H1 (cell line): ENCODE measurements around the gene SMC6. TPM values are rescaled to one million over a fixed set of nuclear protein-coding genes. Genes with fewer than 3 reads are reported as not detected.

ENCODE experiments used
- CTCF ChIA-PET: fragments of 300-600 bp; sonication (Branson Sonifier 250); formaldehyde crosslinking; loops from one replicate; lab custom pipeline; 2021; ENCODE audit not compliant: partially characterized antibody; lab: Charles Lee
- POLR2A ChIA-PET: fragments of 300-600 bp; sonication (Branson Sonifier 250); formaldehyde crosslinking; loops from one replicate; lab custom pipeline; 2021; ENCODE audit warnings: inconsistent platforms; ENCODE audit not compliant: partially characterized antibody; lab: Charles Lee
- DNase-seq, 2 experiments: peaks; one replicate each; pipeline versions ENCODE4 v3.0.0 to v3.0.0-alpha.2; 2010 to 2022; ENCODE audit warnings: low spot score in 2 of 2, low read depth in 1 of 2, mixed read lengths in 1 of 2
- FAIRE-seq: peaks from 2 replicates; lab custom pipeline; 2011; peaks lifted over from hg19 to GRCh38; lab: Jason Lieb, UNC
- H2AFZ ChIP-seq: 2 replicates; pipeline ENCODE4 v1.8.1; 2012; ENCODE audit warnings: low read length, inconsistent platforms
- H2AK5ac ChIP-seq: 2 replicates; pipeline ENCODE4 v1.6.1; 2013; ENCODE audit warnings: low read depth, low read length
- H2BK120ac ChIP-seq: replicated peaks from 2 replicates; pipeline ENCODE3; 2013; ENCODE audit warnings: low read depth, low read length, inconsistent platforms
- H2BK12ac ChIP-seq: 2 replicates; pipeline ENCODE4 v1.6.1; 2013; ENCODE audit warnings: low read depth, low read length
- H2BK15ac ChIP-seq: 2 replicates; pipeline ENCODE4 v1.6.1; 2013; ENCODE audit warnings: low read length
- H2BK20ac ChIP-seq: 2 replicates; pipeline ENCODE4 v1.6.1; 2013; ENCODE audit warnings: low read length
- H2BK5ac ChIP-seq: 2 replicates; pipeline ENCODE4 v1.6.1; 2013; ENCODE audit warnings: low read depth, low read length
- H3K14ac ChIP-seq: 2 replicates; pipeline ENCODE4 v1.6.1; 2013; ENCODE audit warnings: inconsistent platforms; ENCODE audit not compliant: insufficient read length
- H3K18ac ChIP-seq: 2 replicates; pipeline ENCODE4 v1.6.1; 2013; ENCODE audit warnings: low read length; ENCODE audit errors: extremely low read depth
- H3K23ac ChIP-seq: 2 replicates; pipeline ENCODE4 v1.6.1; 2013; ENCODE audit warnings: inconsistent platforms; ENCODE audit not compliant: insufficient read length
- H3K23me2 ChIP-seq: 2 replicates; pipeline ENCODE4 v1.6.1; 2013; ENCODE audit warnings: low read depth, low read length
- H3K27ac ChIP-seq: 2 replicates; pipeline ENCODE4 v1.6.1; 2011; ENCODE audit warnings: low read depth, low read length, inconsistent platforms
- H3K27me3 ChIP-seq, 4 experiments: replicated peaks in 1 of 4; 1 replicate in 1 of 4; 2 replicates in 3 of 4; pipeline versions ENCODE4 v1.6.1 to v1.8.1; 2011 to 2013; ENCODE audit warnings: low read length in 3 of 4, mild to moderate bottlenecking in 3 of 4, inconsistent platforms in 2 of 4, mixed read lengths in 2 of 4, moderate library complexity in 1 of 4; ENCODE audit not compliant: control insufficient read depth in 3 of 4, insufficient read depth in 3 of 4; ENCODE audit errors: extremely low read depth in 1 of 4
- H3K36me3 ChIP-seq, 4 experiments: 2 replicates each; pipeline versions ENCODE4 v1.6.1 to v1.8.1; 2011 to 2013; ENCODE audit warnings: mild to moderate bottlenecking in 4 of 4, low read length in 3 of 4, moderate library complexity in 2 of 4, control low read depth in 1 of 4, inconsistent platforms in 1 of 4; ENCODE audit not compliant: insufficient read depth in 4 of 4, control insufficient read depth in 2 of 4
- H3K4ac ChIP-seq: replicated peaks from 2 replicates; pipeline ENCODE3; 2013; ENCODE audit warnings: low read length, low read depth, mixed read lengths, inconsistent platforms; ENCODE audit not compliant: insufficient read length
- H3K4me1 ChIP-seq, 4 experiments: replicated peaks in 1 of 4; 1 replicate in 1 of 4; 2 replicates in 3 of 4; pipeline versions ENCODE4 v1.6.1 to v1.8.1; 2011 to 2013; ENCODE audit warnings: low read length in 3 of 4, inconsistent platforms in 2 of 4, mixed read lengths in 1 of 4; ENCODE audit not compliant: insufficient read depth in 4 of 4, control insufficient read depth in 3 of 4
- H3K4me2 ChIP-seq, 2 experiments: 2 replicates each; pipeline versions ENCODE4 v1.6.1 to v1.8.1; 2011 to 2013; ENCODE audit warnings: low read depth in 2 of 2, low read length in 2 of 2, control low read depth in 1 of 2, inconsistent platforms in 1 of 2, mild to moderate bottlenecking in 1 of 2; ENCODE audit not compliant: insufficient read depth in 1 of 2
- H3K4me3 ChIP-seq, 4 experiments: fragments of 200-600, 300-600 bp in 1 of 4; sonication (generic), shearing (Covaris generic), sonication (Bioruptor Twin) in 1 of 4; 2 replicates each; pipeline versions ENCODE4 v1.5.1 to v1.8.1; 2011 to 2016; ENCODE audit warnings: low read length in 4 of 4, low read depth in 3 of 4, control low read depth in 2 of 4, inconsistent platforms in 2 of 4, mild to moderate bottlenecking in 2 of 4, mixed read lengths in 1 of 4, moderate library complexity in 1 of 4; ENCODE audit not compliant: insufficient read depth in 2 of 4; ENCODE audit errors: extremely low read depth in 1 of 4
- H3K56ac ChIP-seq: replicated peaks from 2 replicates; pipeline ENCODE3; 2013; ENCODE audit warnings: low read depth, mild to moderate bottlenecking, mixed read lengths, low read length, inconsistent platforms; ENCODE audit not compliant: insufficient read length
- H3K79me1 ChIP-seq: 2 replicates; pipeline ENCODE4 v1.6.1; 2013; ENCODE audit warnings: low read depth, low read length, control low read depth
- H3K79me2 ChIP-seq, 2 experiments: 2 replicates each; pipeline versions ENCODE4 v1.6.1 to v1.8.1; 2012 to 2013; ENCODE audit warnings: low read length in 2 of 2, mild to moderate bottlenecking in 2 of 2, inconsistent platforms in 1 of 2; ENCODE audit not compliant: insufficient read depth in 2 of 2, control insufficient read depth in 1 of 2
- H3K9ac ChIP-seq, 4 experiments: replicated peaks in 1 of 4; 1 replicate in 1 of 4; 2 replicates in 3 of 4; pipeline versions ENCODE4 v1.6.1 to v1.8.1; 2011 to 2013; ENCODE audit warnings: low read depth in 3 of 4, low read length in 3 of 4, control low read depth in 2 of 4, mild to moderate bottlenecking in 2 of 4, moderate library complexity in 2 of 4, inconsistent platforms in 1 of 4; ENCODE audit errors: extremely low read depth in 1 of 4
- H3K9me3 ChIP-seq, 2 experiments: 2 replicates each; pipeline versions ENCODE4 v1.6.1 to v1.8.1; 2012 to 2013; ENCODE audit warnings: mild to moderate bottlenecking in 2 of 2, moderate library complexity in 2 of 2, control low read depth in 1 of 2, inconsistent platforms in 1 of 2, low read depth in 1 of 2, low read length in 1 of 2, mixed read lengths in 1 of 2; ENCODE audit not compliant: insufficient read depth in 2 of 2
- H4K20me1 ChIP-seq, 2 experiments: replicated peaks in 1 of 2; 2 replicates each; pipeline versions ENCODE3 to v1.8.1; 2011 to 2013; ENCODE audit warnings: inconsistent platforms in 2 of 2, low read length in 2 of 2, mild to moderate bottlenecking in 1 of 2; ENCODE audit not compliant: insufficient read depth in 2 of 2, control insufficient read depth in 1 of 2
- H4K5ac ChIP-seq: 2 replicates; pipeline ENCODE4 v1.6.1; 2013; ENCODE audit warnings: low read length, low read depth, mixed read lengths, inconsistent platforms; ENCODE audit not compliant: insufficient read length
- H4K8ac ChIP-seq: 2 replicates; pipeline ENCODE4 v1.8.0; 2013; ENCODE audit warnings: mild to moderate bottlenecking, moderate library complexity, low read length, inconsistent platforms; ENCODE audit not compliant: insufficient read depth; ENCODE audit errors: extremely low read depth
- H4K91ac ChIP-seq: replicated peaks from 2 replicates; pipeline ENCODE3; 2013; ENCODE audit warnings: low read length, mixed read lengths, inconsistent platforms; ENCODE audit not compliant: insufficient read length
- EGR1 ChIP-seq: IDR thresholded peaks from 2 replicates; pipeline ENCODE4 v1.6.1; 2011; ENCODE audit warnings: low read depth, low read length, borderline replicate concordance
- GTF2F1 ChIP-seq: IDR thresholded peaks from 2 replicates; pipeline ENCODE4 v1.6.1; 2012; ENCODE audit warnings: low read depth, low read length, improper control_type of control experiment, borderline replicate concordance
- HDAC6 ChIP-seq: IDR thresholded peaks from one replicate; pipeline ENCODE4 v1.7.1; 2012; ENCODE audit warnings: low read depth, mild to moderate bottlenecking, inconsistent platforms, low read length, moderate library complexity
- JUN ChIP-seq: IDR thresholded peaks from 2 replicates; pipeline ENCODE4 v1.6.1; 2011; ENCODE audit warnings: low read depth, mild to moderate bottlenecking, improper control_type of control experiment, low read length
- MAX ChIP-seq: IDR thresholded peaks from 2 replicates; pipeline ENCODE4 v1.6.1; 2012; ENCODE audit warnings: inconsistent platforms
- NANOG ChIP-seq: IDR thresholded peaks from 2 replicates; pipeline ENCODE4 v1.6.1; 2011; ENCODE audit warnings: low read length, low read depth, mild to moderate bottlenecking, inconsistent platforms; ENCODE audit not compliant: insufficient read depth, poor library complexity, severe bottlenecking
- POLR2A ChIP-seq, 2 experiments: IDR thresholded peaks; 1 replicate in 1 of 2; 2 replicates in 1 of 2; pipeline ENCODE4 v1.6.1; 2011; ENCODE audit warnings: low read depth in 2 of 2, low read length in 2 of 2, mild to moderate bottlenecking in 2 of 2; ENCODE audit errors: control extremely low read depth in 1 of 2
- POU5F1 ChIP-seq: IDR thresholded peaks from 2 replicates; pipeline ENCODE4 v1.6.1; 2011; ENCODE audit warnings: low read depth, mild to moderate bottlenecking, low read length, moderate library complexity
- SIN3A ChIP-seq, 2 experiments: IDR thresholded peaks in 1 of 2; conservative IDR thresholded peaks in 1 of 2; 2 replicates each; pipeline ENCODE4 v1.6.1; 2011 to 2012; ENCODE audit warnings: low read length in 2 of 2, improper control_type of control experiment in 1 of 2, low read depth in 1 of 2, mild to moderate bottlenecking in 1 of 2
- SP4 ChIP-seq: IDR thresholded peaks from 2 replicates; pipeline ENCODE4 v1.6.1; 2012; ENCODE audit warnings: low read length, inconsistent platforms
- TAF7 ChIP-seq: optimal IDR thresholded peaks from 2 replicates; pipeline ENCODE3; 2011; ENCODE audit warnings: low read depth, mild to moderate bottlenecking, inconsistent platforms, low read length, moderate library complexity, borderline replicate concordance
- WGBS, 2 experiments: shearing (Covaris generic) in 1 of 2; methylation state at CpG; one replicate each; pipeline versions ENCODE4 v1.1.6 to v1.1.7; 2013 to 2015; ENCODE audit warnings: low lambda C conversion rate in 2 of 2, mixed read lengths in 2 of 2, inconsistent platforms in 1 of 2, low coverage in 1 of 2, missing lambda C conversion rate in 1 of 2; ENCODE audit not compliant: insufficient replicate concordance in 2 of 2, insufficient coverage in 1 of 2, insufficient read length in 1 of 2; ENCODE audit errors: extremely low coverage in 1 of 2, missing lambda C conversion rate in 1 of 2; 5-methylcytosine and 5-hydroxymethylcytosine counted together
- polyA plus RNA-seq, 7 experiments: library from polyadenylated mRNA; depleted of rRNA in 3 of 7; stranded (reverse) in 5 of 7; unstranded in 2 of 7; fragments of >200 nt in 5 of 7; fragments of 200-250 nt in 2 of 7; gene quantifications; 1 replicate in 5 of 7; 2 replicates in 1 of 7; 4 replicates in 1 of 7; pipeline versions ENCODE4 v1.2.1 to v1.2.3, GENCODE V29; 2011 to 2013; ENCODE audit warnings: missing spikeins in 2 of 7, mixed read lengths in 2 of 7
- total RNA-seq: library from RNA; stranded (reverse); fragmentation: NEBNext Ultra II Directional; extraction: Animal tissue kit (Norgen Biotek cat#: 25700); gene quantifications from 2 replicates; pipeline ENCODE4 v1.2.1, GENCODE V29; 2021

Gene SMC6
- total and polyA plus RNA-seq, 2 of the 8 experiments (the other 6 are each of a cell fraction or from before 2014, with no cell fraction given), result 9.7 to 49.5 TPM

DNA sequence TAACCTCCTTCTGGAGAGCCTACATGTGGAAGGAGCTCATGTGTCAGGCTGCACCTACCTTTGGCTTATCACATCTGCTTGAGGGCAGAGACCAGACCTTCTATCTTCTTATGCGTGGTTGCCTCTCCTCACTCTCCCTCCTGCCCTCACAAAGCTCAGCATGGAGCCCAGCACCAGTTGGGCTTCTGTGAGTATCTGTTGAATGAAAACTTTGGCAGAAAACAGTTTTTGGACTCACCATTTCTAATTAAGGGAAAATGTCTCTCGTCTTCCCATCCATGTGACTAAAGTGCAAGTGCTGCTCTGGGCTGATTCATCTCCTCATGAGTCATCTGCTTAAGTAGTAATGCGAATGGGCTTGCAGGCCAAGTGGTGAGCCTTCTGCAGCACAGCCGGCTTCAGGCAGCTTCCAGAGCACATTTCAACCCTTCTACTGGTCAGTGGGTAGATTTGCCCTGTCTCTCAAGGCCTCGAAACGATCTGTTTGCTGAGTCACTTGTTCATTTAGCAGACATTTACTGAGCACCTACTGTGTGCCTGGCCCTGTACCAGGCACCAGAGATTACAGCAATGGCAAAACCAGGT lies 110.5 kb downstream of the SMC6 start:
- Histone ChIP-seq H3K23me2 (no peaks in the 10 kb centered on the region), H3K4ac (no peak overlapping the region), H2BK20ac (no peak overlapping the region), H3K79me2 (no peaks in the 10 kb centered on the region), H3K14ac (no peak overlapping the region), H3K79me1 (peaks cover 2% of the 10 kb centered on the region; the same call in 1 of the 2 replicates), H4K20me1 (no peaks in the 10 kb centered on the region), H2BK120ac (no peak overlapping the region), H2BK5ac (no peak overlapping the region), H3K18ac (no peak overlapping the region), H3K9me3 (no peaks in the 10 kb centered on the region), H3K56ac (no peak overlapping the region), H3K4me1 (peaks cover 0 to 4% (median under 1%) of the 10 kb centered on the region in 4 experiments; a peak in 2 of 7 replicates), H3K23ac (no peak overlapping the region), H2AK5ac (no peak overlapping the region), H3K9ac (no peak overlapping the region), H4K5ac (no peak overlapping the region), H2BK15ac (no peak overlapping the region), H3K36me3 (0 out of 8 replicates have a peak, but pooled peaks cover 0 to under 1% (median 0%) of the 10 kb centered on the region in 4 experiments), H4K8ac (no peak overlapping the region), H2AFZ (no peak overlapping the region), H2BK12ac (no peak overlapping the region), H3K4me3 (no peak overlapping the region), H3K4me2 (no peak overlapping the region), H3K27ac (no peak overlapping the region), H3K27me3 (no peaks in the 10 kb centered on the region), H4K91ac (no peak overlapping the region)
- no peak for FAIRE-seq
- DNase-seq, result peak in 1 of 2 experiments; percentile 36
- WGBS, 2 experiments, result 91% methylated on average over 6 of the region's 6 CpGs; no CpG with 5 or more reads in 1 of the 2 experiments
- no peak for TF ChIP-seq MAX
- TF ChIP-seq HDAC6, result no peak
- TF ChIP-seq SP4, result no peak
- TF ChIP-seq JUN, result no peak
- TF ChIP-seq EGR1, result no peak
- TF ChIP-seq POU5F1, result no peak
- TF ChIP-seq NANOG, result no peak
- no peak for TF ChIP-seq GTF2F1
- no peak for TF ChIP-seq TAF7
- TF ChIP-seq POLR2A (IDR thresholded peaks at IDR 0.05; ENCODE audit: control extremely low read depth in 1 of 2, low read depth in 2 of 2, low read length in 2 of 2), result no peak
- no peak for TF ChIP-seq SIN3A (conservative IDR thresholded peaks at IDR 0.05 in 1 of 2, IDR thresholded peaks at IDR 0.05 in 1 of 2; ENCODE audit: low read depth in 1 of 2, low read length in 2 of 2)
- ChIA-PET POLR2A (no interaction called here), CTCF (interaction anchor here (0.6 to 7.0 kb wide), 7 partner anchors 10 to 634 kb away, joined by 3 to 119 read pairs (median 4); no protein-coding TSS in a partner anchor)
